ENCODE results near the gene DDX3X.

The DDX3X gene

DNA sequence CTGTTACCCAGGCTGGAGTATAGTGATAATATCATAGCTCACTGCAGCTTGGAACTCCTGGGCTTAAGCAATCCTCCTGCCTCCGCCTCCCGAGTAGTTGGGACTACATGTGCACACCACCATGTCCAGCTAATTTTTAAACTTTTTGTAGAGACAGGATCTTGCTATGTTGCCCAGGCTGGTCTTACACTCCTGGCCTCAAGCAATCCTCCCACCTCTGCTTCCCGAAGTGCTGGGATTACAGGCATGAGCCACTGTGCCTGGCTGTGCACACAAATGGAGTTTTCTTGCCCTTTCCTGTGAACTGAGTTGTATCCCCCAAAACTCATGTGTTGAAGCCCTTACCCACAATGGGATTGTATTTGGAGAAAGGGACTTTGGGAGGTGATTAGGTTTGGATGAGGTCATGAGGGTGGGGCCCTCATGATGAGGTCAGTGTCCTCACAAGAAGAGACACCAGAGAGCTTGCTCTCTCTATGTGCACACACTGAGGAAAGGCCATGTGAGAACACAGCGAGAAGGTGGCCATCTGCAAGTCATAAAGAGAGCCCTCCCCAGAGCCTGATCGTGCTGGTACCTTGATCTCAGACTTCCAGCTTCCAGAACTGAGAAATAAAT lies 40.1 kb downstream of the DDX3X start:
- no peaks in the 10 kb centered on the region for H3K9me3 ChIP-seq
- no peak overlapping the region for H3K27ac ChIP-seq
- H3K27me3 ChIP-seq, result no peaks in the 10 kb centered on the region
- H3K4me3 ChIP-seq (ENCODE audit: low read depth in 1 of 2, low read length in 1 of 2), result no peak overlapping the region
- no peaks in the 10 kb centered on the region for H3K36me3 ChIP-seq
- peaks cover 0 to 13% of the 10 kb centered on the region in 2 experiments for H3K4me1 ChIP-seq (ENCODE audit: control insufficient read depth in 1 of 2, insufficient read depth in 1 of 2, low read depth in 1 of 2, low read length in 1 of 2)
- TF ChIP-seq, protein P1, sequence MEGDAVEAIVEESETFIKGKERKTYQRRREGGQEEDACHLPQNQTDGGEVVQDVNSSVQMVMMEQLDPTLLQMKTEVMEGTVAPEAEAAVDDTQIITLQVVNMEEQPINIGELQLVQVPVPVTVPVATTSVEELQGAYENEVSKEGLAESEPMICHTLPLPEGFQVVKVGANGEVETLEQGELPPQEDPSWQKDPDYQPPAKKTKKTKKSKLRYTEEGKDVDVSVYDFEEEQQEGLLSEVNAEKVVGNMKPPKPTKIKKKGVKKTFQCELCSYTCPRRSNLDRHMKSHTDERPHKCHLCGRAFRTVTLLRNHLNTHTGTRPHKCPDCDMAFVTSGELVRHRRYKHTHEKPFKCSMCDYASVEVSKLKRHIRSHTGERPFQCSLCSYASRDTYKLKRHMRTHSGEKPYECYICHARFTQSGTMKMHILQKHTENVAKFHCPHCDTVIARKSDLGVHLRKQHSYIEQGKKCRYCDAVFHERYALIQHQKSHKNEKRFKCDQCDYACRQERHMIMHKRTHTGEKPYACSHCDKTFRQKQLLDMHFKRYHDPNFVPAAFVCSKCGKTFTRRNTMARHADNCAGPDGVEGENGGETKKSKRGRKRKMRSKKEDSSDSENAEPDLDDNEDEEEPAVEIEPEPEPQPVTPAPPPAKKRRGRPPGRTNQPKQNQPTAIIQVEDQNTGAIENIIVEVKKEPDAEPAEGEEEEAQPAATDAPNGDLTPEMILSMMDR (IDR thresholded peaks at IDR 0.05), result no peak

DNA sequence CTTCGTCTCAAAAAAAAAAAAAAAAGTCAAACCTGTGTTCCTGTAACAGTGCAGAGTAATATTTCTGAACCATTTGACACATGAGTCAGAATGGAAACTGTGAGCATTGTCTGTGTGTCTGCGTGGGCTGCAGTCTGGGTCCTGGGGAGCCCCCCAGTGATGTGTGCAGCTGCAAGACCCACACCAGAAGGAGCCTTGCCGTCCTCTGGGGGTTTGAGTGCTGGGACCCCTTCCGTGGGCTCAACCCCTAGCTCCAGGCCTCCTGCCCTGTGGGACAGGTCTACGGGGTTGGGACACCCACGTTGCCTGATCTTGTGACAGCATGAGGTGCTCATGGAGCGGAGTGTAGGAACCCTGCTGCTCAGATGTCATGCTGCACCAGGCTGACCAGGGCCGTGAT lies 43.7 kb downstream of the DDX3X start:
- H3K27ac ChIP-seq, result no peak overlapping the region
- H3K4me1 ChIP-seq (ENCODE audit: control insufficient read depth in 1 of 2, insufficient read depth in 1 of 2, low read depth in 1 of 2, low read length in 1 of 2), result peaks cover 3 to 21% of the 10 kb centered on the region in 2 experiments
- H3K36me3 ChIP-seq, result no peaks in the 10 kb centered on the region
- H3K27me3 ChIP-seq, result no peaks in the 10 kb centered on the region
- TF ChIP-seq, protein P1 (IDR thresholded peaks at IDR 0.05), result no peak
- H3K9me3 ChIP-seq, result no peaks in the 10 kb centered on the region
- no peak overlapping the region for H3K4me3 ChIP-seq (ENCODE audit: low read depth in 1 of 2, low read length in 1 of 2)

DNA sequence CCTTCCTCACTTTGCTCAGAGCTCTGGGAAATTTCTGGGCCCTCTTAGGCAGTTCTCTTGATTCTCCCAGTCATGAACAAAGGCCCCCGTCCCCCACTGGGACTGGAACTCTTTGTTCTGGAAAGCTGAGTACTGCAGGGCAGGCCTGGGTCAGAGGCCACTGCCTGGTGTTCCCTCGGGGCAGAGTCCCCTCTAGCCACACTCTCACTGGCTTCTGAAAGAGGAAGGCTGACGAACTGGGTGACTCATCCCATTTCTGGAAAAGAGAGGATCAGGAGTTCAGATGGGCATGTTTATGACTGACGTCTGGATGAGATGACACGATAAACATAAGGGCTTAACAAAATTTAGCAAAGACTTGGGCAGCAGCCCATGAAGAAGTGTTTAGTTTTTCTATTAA lies 47.7 kb downstream of the DDX3X start:
- no peak overlapping the region for H3K27ac ChIP-seq

DNA sequence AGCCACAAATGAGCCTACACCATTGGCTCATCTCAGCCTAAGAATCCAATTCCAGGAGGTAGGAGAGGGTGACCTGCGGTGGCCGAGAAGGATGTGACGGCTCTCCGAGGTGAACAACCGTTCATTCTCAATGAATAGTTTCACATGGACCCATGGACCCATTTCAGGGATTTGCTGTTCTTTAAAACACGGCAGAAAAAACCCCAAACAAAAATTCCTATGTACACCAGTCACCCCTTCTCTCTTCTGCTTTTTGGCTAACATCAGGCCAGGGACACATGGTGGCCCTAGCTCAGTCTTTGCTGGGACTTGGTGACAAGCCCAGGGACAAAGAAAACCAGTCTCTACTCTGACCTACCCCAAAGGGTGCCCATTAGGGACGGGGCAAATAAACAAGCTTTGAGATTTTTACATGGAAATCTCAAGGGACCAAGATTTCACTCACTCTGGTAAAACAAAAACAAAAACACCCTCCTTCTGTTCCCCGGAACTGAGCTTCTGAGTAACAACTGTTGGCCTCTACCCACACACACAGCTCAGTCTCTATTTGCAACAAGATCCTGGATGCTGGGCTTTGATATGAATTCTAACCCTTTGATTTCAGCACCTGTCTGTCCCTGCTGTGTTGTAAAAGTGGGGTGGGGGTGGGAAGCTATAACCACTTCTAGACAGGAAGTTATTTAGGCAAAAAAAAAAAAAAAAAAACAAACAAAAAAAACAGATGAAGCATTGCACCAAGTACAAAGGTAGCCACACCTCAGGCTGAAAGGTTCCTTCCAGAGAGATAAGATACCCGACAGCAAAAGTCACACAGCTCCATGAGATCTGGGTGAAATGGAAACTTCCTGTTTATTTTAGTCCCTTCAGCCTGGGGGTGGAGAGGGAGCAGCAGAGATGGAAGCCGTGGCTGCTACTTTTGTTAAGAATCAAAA lies 49.0 kb downstream of the DDX3X start:
- Histone ChIP-seq H3K27me3 (no peaks in the 10 kb centered on the region), H3K4me1 (ENCODE audit: control insufficient read depth in 1 of 2, insufficient read depth in 1 of 2, low read depth in 1 of 2, low read length in 1 of 2) (peaks cover 29 to 33% of the 10 kb centered on the region in 2 experiments), H3K9me3 (no peaks in the 10 kb centered on the region), H3K4me3 (ENCODE audit: low read depth in 1 of 2, low read length in 1 of 2) (no peak overlapping the region), H3K36me3 (no peaks in the 10 kb centered on the region), H3K27ac (peak overlapping the region; percentile 95)
- TF ChIP-seq, protein P1 (IDR thresholded peaks at IDR 0.05), result no peak

More for the DNA sequence above, 47.7 kb downstream of the DDX3X start:
- no peaks in the 10 kb centered on the region for H3K36me3 ChIP-seq
- no peak overlapping the region for H3K4me3 ChIP-seq (ENCODE audit: low read depth in 1 of 2, low read length in 1 of 2)
- TF ChIP-seq, protein P1 (IDR thresholded peaks at IDR 0.05), result no peak
- H3K9me3 ChIP-seq, result no peaks in the 10 kb centered on the region
- H3K4me1 ChIP-seq (ENCODE audit: control insufficient read depth in 1 of 2, insufficient read depth in 1 of 2, low read depth in 1 of 2, low read length in 1 of 2), result peaks cover 29 to 39% of the 10 kb centered on the region in 2 experiments
- no peaks in the 10 kb centered on the region for H3K27me3 ChIP-seq

DNA sequence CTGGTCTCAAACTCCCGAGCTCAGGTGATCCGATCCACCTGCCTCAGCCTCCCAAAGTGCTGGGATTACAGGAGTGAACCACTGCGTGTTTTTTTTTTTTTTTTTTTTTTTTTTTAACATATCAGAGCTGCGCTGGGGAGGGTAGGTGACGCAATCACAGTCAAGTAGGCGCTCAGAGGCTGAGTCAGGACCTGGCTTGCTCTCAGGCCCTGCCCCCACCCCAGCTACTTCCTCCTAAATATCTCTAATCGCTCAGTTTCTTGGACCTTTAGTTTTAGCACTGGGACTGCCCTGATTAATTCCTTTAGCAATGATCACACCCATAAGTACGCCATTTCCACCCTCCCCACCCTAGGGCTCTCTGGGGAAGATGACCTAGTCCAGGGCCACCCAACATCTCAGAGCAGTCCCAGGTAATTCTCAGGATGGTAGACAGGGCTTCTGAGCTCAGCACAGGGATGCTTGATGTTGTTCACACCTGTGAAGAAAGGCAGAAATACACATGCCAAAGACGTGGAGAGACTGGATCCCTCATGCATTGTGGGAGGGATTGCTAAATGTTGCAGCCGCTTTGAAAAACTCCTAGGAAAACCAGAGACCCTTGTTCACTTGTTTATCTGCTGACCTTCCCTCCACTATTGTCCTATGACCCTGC lies 50.2 kb downstream of the DDX3X start:
- Histone ChIP-seq H3K36me3 (no peaks in the 10 kb centered on the region), H3K9me3 (no peaks in the 10 kb centered on the region), H3K4me3 (ENCODE audit: low read depth in 1 of 2, low read length in 1 of 2) (peak overlapping the region in 1 of 2 experiments; percentile 17), H3K4me1 (ENCODE audit: control insufficient read depth in 1 of 2, insufficient read depth in 1 of 2, low read depth in 1 of 2, low read length in 1 of 2) (peaks cover 32 to 33% of the 10 kb centered on the region in 2 experiments), H3K27ac (peak overlapping the region; percentile 95), H3K27me3 (no peaks in the 10 kb centered on the region)
- TF ChIP-seq, protein P1 (IDR thresholded peaks at IDR 0.05), result no peak
